Caco-2 (cell line): ENCODE results near the gene CDA. TPM values are rescaled to one million over a fixed set of nuclear protein-coding genes. Genes with fewer than 3 reads are reported as not detected.

Source experiments
- BruUV-seq: library from RNA; stranded (reverse); fragments of 400-500 nt; replicated peaks from 2 replicates; lab custom pipeline; 2021; lab: Mats Ljungman, UMichigan
- CTCF ChIA-PET: fragments of 300-600 bp; sonication (Branson Sonifier 250); formaldehyde crosslinking; loops from one replicate; lab custom pipeline; 2022; ENCODE audit warnings: antibody characterized with exemption; lab: Charles Lee
- POLR2A ChIA-PET: fragments of 300-600 bp; sonication (Branson Sonifier 250); formaldehyde crosslinking; loops from one replicate; lab custom pipeline; 2022; ENCODE audit warnings: antibody characterized with exemption; lab: Charles Lee
- DNase-seq, 2 experiments: peaks; one replicate each; pipeline versions ENCODE4 v3.0.0 to v3.0.0-alpha.2; 2020 to 2022
- H3K27me3 ChIP-seq: replicated peaks from 2 replicates; pipeline ENCODE4 v1.6.0; 2011; ENCODE audit warnings: low read length; ENCODE audit not compliant: control insufficient read depth, insufficient read depth
- H3K36me3 ChIP-seq: 2 replicates; pipeline ENCODE4 v1.5.1; 2011; ENCODE audit warnings: low read length; ENCODE audit not compliant: control insufficient read depth, insufficient read depth
- H3K4me1 ChIP-seq: fragments of 250-450 bp; sonication (Bioruptor Pico); 2 replicates; pipeline ENCODE4 v1.5.1; 2020; ENCODE audit warnings: mild to moderate bottlenecking
- H3K4me3 ChIP-seq: 2 replicates; pipeline ENCODE4 v1.5.1; 2011; ENCODE audit warnings: low read depth, mild to moderate bottlenecking, control low read depth, low read length
- H3K9me3 ChIP-seq: fragments of 250-450 bp; sonication (Bioruptor Pico); 2 replicates; pipeline ENCODE4 v1.5.1; 2020; ENCODE audit warnings: mild to moderate bottlenecking, moderate library complexity
- H3K27ac Mint-ChIP-seq: one replicate; pipeline ENCODE4 v1.8.0; 2022; ENCODE audit warnings: mixed read lengths; ENCODE audit not compliant: unreplicated experiment
- H3K27me3 Mint-ChIP-seq: one replicate; pipeline ENCODE4 v1.8.0; 2022; ENCODE audit warnings: mixed read lengths; ENCODE audit not compliant: insufficient read depth, unreplicated experiment
- H3K36me3 Mint-ChIP-seq: one replicate; pipeline ENCODE4 v1.8.0; 2022; ENCODE audit warnings: mild to moderate bottlenecking, mixed read lengths; ENCODE audit not compliant: insufficient read depth, unreplicated experiment
- H3K4me1 Mint-ChIP-seq: one replicate; pipeline ENCODE4 v1.8.0; 2022; ENCODE audit warnings: low read depth, mixed read lengths; ENCODE audit not compliant: unreplicated experiment
- H3K4me3 Mint-ChIP-seq: one replicate; pipeline ENCODE4 v1.8.0; 2022; ENCODE audit warnings: mild to moderate bottlenecking, moderate library complexity, mixed read lengths; ENCODE audit not compliant: unreplicated experiment
- H3K9me3 Mint-ChIP-seq: one replicate; pipeline ENCODE4 v1.8.0; 2022; ENCODE audit warnings: mixed read lengths; ENCODE audit not compliant: unreplicated experiment
- CTCF ChIP-seq, 2 experiments: fragments of 200-600 bp in 1 of 2; IDR thresholded peaks; 1 replicate in 1 of 2; 2 replicates in 1 of 2; pipeline versions ENCODE4 v1.5.1 to v1.8.0; 2011 to 2022; ENCODE audit warnings: antibody characterized with exemption in 1 of 2, control low read depth in 1 of 2, inconsistent platforms in 1 of 2, low read depth in 1 of 2, low read length in 1 of 2, mild to moderate bottlenecking in 1 of 2, moderate library complexity in 1 of 2; ENCODE audit not compliant: insufficient read depth in 1 of 2, severe bottlenecking in 1 of 2, unreplicated experiment in 1 of 2
- intact Hi-C: fragments of 100-400 bp; cut with micrococcal nuclease; formaldehyde crosslinking; loops from one replicate; pipeline ENCODE4 v1.10.0; 2022; ENCODE audit not compliant: unreplicated experiment
- total RNA-seq: library from RNA; stranded (reverse); gene quantifications from 2 replicates; pipeline ENCODE4 v1.2.3, GENCODE V29; 2022

The CDA gene
- total RNA-seq, 1 experiment from 2014 or later: 0.95 TPM

- H3K9me3 ChIP-seq: no peaks in the 10 kb centered on the region
- Mint-ChIP-seq H3K36me3 (peaks cover 68% of the 10 kb centered on the region), H3K27me3 (no peaks in the 10 kb centered on the region), H3K4me3 (no peak overlapping the region), H3K9me3 (no peaks in the 10 kb centered on the region), H3K4me1 (no peaks in the 10 kb centered on the region), H3K27ac (no peak overlapping the region)
- ChIA-PET POLR2A (no interaction called here), CTCF (no interaction called here)
- TF ChIP-seq CTCF (IDR thresholded peaks at IDR 0.05; ENCODE audit: insufficient read depth in 1 of 2, low read depth in 1 of 2, low read length in 1 of 2, severe bottlenecking in 1 of 2, unreplicated experiment in 1 of 2): no peak
- H3K27me3 ChIP-seq: no peaks in the 10 kb centered on the region
- H3K36me3 ChIP-seq: peaks cover 1% of the 10 kb centered on the region; the same call in 1 of the 2 replicates
- H3K4me1 ChIP-seq: no peaks in the 10 kb centered on the region
- DNase-seq: no peak
- TSS peak; percentile 85 for BruUV-seq
- no peak overlapping the region for H3K4me3 ChIP-seq
- intact Hi-C loops: no loop called here
Measured at GRCh38 chr1:20652300-20652699, 63.4 kb downstream of the CDA start.

GRCh38 chr1:20654104-20654690, 65.3 kb downstream of the CDA start:
- H3K4me3 ChIP-seq: no peak overlapping the region
- Mint-ChIP-seq H3K27ac (no peak overlapping the region), H3K4me3 (no peak overlapping the region), H3K4me1 (peaks cover under 1% of the 10 kb centered on the region), H3K36me3 (peaks cover 73% of the 10 kb centered on the region), H3K27me3 (no peaks in the 10 kb centered on the region), H3K9me3 (no peaks in the 10 kb centered on the region)
- no peak for TF ChIP-seq CTCF (IDR thresholded peaks at IDR 0.05; ENCODE audit: insufficient read depth in 1 of 2, low read depth in 1 of 2, low read length in 1 of 2, severe bottlenecking in 1 of 2, unreplicated experiment in 1 of 2)
- BruUV-seq: no TSS peak
- DNase-seq: no peak
- H3K27me3 ChIP-seq: no peaks in the 10 kb centered on the region
- POLR2A ChIA-PET: no interaction called here
- H3K36me3 ChIP-seq: peaks cover 1% of the 10 kb centered on the region; the same call in 1 of the 2 replicates
- no peaks in the 10 kb centered on the region for H3K9me3 ChIP-seq
- intact Hi-C loops: no loop called here
- CTCF ChIA-PET: no interaction called here
- H3K4me1 ChIP-seq: no peaks in the 10 kb centered on the region

GRCh38 chr1:20657024-20657423, 68.1 kb downstream of the CDA start:
- CTCF ChIA-PET: no interaction called here
- H3K4me1 ChIP-seq: no peaks in the 10 kb centered on the region
- Mint-ChIP-seq H3K27ac (no peak overlapping the region), H3K4me3 (no peak overlapping the region), H3K9me3 (no peaks in the 10 kb centered on the region), H3K27me3 (no peaks in the 10 kb centered on the region), H3K36me3 (peaks cover 73% of the 10 kb centered on the region), H3K4me1 (peaks cover 12% of the 10 kb centered on the region)
- H3K27me3 ChIP-seq: no peaks in the 10 kb centered on the region
- H3K4me3 ChIP-seq: no peak overlapping the region
- no peaks in the 10 kb centered on the region for H3K9me3 ChIP-seq
- peaks cover 1% of the 10 kb centered on the region; the same call in 1 of the 2 replicates for H3K36me3 ChIP-seq
- TF ChIP-seq CTCF (IDR thresholded peaks at IDR 0.05; ENCODE audit: insufficient read depth in 1 of 2, low read depth in 1 of 2, low read length in 1 of 2, severe bottlenecking in 1 of 2, unreplicated experiment in 1 of 2): no peak
- intact Hi-C loops: no loop called here
- no peak for DNase-seq
- POLR2A ChIA-PET: interaction anchor here (0.6 kb wide), 1 partner anchor 119 kb away, joined by 3 read pairs; no protein-coding TSS in a partner anchor
- no TSS peak for BruUV-seq
